ENCODE data around the gene CRMP1.
"Not testable (repeated sequence)": the region's sequence is repeated elsewhere in the genome, so short reads cannot be mapped to it uniquely, and the experiment has no call there.

CRMP1 gene

DNA sequence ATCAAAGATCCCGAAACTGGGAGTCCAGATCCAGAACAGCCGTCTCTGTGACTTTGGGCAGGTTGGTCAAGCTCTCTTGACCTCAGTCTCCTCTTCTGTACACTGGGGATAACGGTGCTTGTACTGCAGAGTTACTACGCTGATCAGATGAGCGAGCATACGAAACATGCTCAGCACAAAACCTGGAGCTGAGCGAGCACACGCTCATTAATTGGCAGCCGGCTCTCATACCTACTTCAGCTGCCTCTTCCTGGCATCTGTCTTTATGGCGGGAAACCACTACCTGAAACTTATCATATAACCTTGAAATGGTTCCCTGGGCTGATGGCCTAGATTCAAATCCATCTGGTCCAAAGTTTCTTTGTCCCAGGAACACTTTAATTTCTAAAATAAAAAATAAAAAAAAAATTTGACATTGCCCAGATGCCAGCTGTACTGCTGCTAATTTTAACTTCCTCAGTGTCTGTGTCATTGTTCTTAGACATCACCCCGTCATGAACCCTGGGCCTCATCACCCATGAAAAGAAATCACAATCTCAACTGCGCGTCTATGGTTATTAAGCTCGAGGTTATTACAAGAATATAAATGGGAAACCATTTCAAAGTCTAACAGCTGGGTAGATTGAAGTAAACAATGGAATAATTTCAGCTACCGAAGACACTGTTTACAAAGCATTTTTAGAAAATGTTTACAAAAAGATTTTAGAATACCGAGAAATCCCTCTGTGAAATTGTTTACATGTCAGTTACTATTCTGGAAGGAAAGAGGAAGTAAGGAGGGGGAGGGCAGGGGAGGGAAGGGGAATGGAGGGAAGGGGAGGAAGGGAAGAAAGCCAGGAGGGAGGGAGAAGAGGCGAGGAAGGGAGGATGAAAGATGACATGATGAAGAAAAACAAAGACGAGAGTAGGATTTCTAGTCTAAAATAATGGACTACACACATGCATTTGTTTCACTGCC is 49.0 kb downstream of the CRMP1 start:
- CTCF ChIA-PET = no interaction called here
- Histone ChIP-seq H3K4me3 (ENCODE audit: control insufficient read depth in 1 of 7, extremely low read depth in 1 of 7, insufficient read depth in 4 of 7, low read depth in 2 of 7, low read length in 6 of 7) (no peak overlapping the region), H3K9me3 (ENCODE audit: control extremely low read depth in 1 of 5, control insufficient read depth in 4 of 5, insufficient read depth in 2 of 5, low read depth in 1 of 5, low read length in 4 of 5) (no peaks in the 10 kb centered on the region), H3K27me3 (replicated peaks in 2 of 5; ENCODE audit: control insufficient read depth in 4 of 5, insufficient read depth in 5 of 5, low read length in 4 of 5) (peaks cover 0 to 15% (median 2%) of the 10 kb centered on the region in 5 experiments), H3K4me1 (ENCODE audit: control extremely low read depth in 1 of 4, control insufficient read depth in 4 of 4, insufficient read depth in 4 of 4, low read length in 3 of 4) (no peaks in the 10 kb centered on the region), H3K36me3 (ENCODE audit: control insufficient read depth in 4 of 4, insufficient read depth in 4 of 4, low read length in 3 of 4) (no peaks in the 10 kb centered on the region), H3K27ac (ENCODE audit: insufficient read depth in 1 of 2, low read depth in 1 of 2, low read length in 2 of 2, poor library complexity in 1 of 2, severe bottlenecking in 2 of 2) (no peak overlapping the region)
- POLR2A ChIA-PET = no interaction called here
- no peak for DNase-seq
- 86% methylated on average over 12 of the region's 18 CpGs for WGBS (ENCODE audit: insufficient coverage)

DNA sequence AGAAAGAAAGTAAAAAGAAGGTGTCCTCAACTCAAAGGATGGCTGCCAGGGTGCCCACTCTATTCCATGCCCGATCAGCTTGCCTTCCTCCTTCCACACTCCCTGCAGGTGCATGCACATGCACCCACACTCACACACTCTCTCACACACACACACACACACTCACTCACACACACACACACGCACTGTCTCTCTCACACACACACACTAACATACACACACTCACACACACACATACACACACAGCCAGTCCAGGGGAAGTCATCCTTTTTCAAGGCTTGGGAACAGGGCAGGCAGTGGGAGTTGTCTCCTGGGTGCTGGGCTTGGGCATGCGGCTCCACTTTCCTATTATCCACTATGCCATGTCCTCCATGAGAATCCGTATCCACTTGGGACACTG is 50.4 kb downstream of the CRMP1 start:
- no peaks in the 10 kb centered on the region for H3K9me3 ChIP-seq (ENCODE audit: control extremely low read depth in 1 of 5, control insufficient read depth in 4 of 5, insufficient read depth in 2 of 5, low read depth in 1 of 5, low read length in 4 of 5)
- ChIA-PET POLR2A (no interaction called here), CTCF (no interaction called here)
- peaks cover 0 to 13% (median under 1%) of the 10 kb centered on the region in 5 experiments for H3K27me3 ChIP-seq (replicated peaks in 2 of 5; ENCODE audit: control insufficient read depth in 4 of 5, insufficient read depth in 5 of 5, low read length in 4 of 5)
- no peak for DNase-seq
- no peak overlapping the region for H3K4me3 ChIP-seq (ENCODE audit: control insufficient read depth in 1 of 7, extremely low read depth in 1 of 7, insufficient read depth in 4 of 7, low read depth in 2 of 7, low read length in 6 of 7)
- H3K4me1 ChIP-seq (ENCODE audit: control extremely low read depth in 1 of 4, control insufficient read depth in 4 of 4, insufficient read depth in 4 of 4, low read length in 3 of 4) = no peaks in the 10 kb centered on the region
- H3K27ac ChIP-seq (ENCODE audit: insufficient read depth in 1 of 2, low read depth in 1 of 2, low read length in 2 of 2, poor library complexity in 1 of 2, severe bottlenecking in 2 of 2) = no peak overlapping the region
- WGBS (ENCODE audit: insufficient coverage) = 90% methylated on average over 2 of the region's 4 CpGs
- H3K36me3 ChIP-seq (ENCODE audit: control insufficient read depth in 4 of 4, insufficient read depth in 4 of 4, low read length in 3 of 4) = no peaks in the 10 kb centered on the region

DNA sequence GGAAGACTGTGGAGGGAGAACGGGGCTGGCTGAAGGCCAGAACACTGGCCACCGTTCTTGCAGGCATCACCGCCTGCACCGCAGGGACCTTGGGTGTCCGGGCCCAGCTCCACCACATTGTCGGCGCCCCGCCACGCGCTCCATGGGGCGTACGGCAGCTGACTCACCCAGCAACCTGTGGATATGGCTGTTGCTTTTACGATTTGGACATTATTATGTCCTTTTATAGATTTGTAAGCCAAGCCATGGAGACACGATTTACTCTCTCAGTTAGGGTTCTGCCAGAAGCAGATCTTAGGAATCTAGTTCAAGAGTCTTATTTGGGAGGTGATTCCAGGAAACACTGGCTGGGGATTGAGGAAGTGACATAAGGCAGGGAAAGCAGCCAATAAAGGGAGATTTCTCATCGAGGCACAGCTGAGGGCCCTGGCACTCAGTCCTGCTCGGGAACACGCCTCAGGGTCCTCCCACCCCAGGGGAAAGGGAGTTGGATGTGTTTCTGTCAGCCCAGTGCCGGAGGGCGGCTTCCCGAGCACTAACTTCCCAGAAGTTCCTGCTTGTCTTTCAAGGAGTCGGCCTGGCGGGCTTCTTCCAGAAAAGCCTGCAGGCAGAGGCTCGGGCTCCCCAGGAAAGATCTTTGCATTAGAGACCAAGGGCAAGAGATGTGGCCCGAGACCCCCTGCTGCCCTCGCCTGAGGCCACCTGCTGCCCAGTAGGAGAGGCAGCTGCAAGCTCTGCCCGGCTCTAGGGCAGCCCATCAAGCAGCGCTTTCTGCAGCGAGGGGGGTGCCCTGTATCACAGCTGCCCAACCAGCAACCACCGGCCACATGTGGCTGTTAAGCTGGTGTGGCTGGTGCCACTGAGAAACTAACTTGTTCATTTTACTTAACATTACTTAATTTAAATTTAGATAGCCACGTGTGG is 52.9 kb downstream of the CRMP1 start:
- Histone ChIP-seq H3K27ac (ENCODE audit: insufficient read depth in 1 of 2, low read depth in 1 of 2, low read length in 2 of 2, poor library complexity in 1 of 2, severe bottlenecking in 2 of 2) (no peak overlapping the region), H3K36me3 (ENCODE audit: control insufficient read depth in 4 of 4, insufficient read depth in 4 of 4, low read length in 3 of 4) (no peaks in the 10 kb centered on the region), H3K4me3 (ENCODE audit: control insufficient read depth in 1 of 7, extremely low read depth in 1 of 7, insufficient read depth in 4 of 7, low read depth in 2 of 7, low read length in 6 of 7) (no peak overlapping the region), H3K27me3 (replicated peaks in 2 of 5; ENCODE audit: control insufficient read depth in 4 of 5, insufficient read depth in 5 of 5, low read length in 4 of 5) (peaks cover 0 to 7% (median 0%) of the 10 kb centered on the region in 5 experiments), H3K4me1 (ENCODE audit: control extremely low read depth in 1 of 4, control insufficient read depth in 4 of 4, insufficient read depth in 4 of 4, low read length in 3 of 4) (no peaks in the 10 kb centered on the region), H3K9me3 (ENCODE audit: control extremely low read depth in 1 of 5, control insufficient read depth in 4 of 5, insufficient read depth in 2 of 5, low read depth in 1 of 5, low read length in 4 of 5) (no peaks in the 10 kb centered on the region)
- ChIA-PET CTCF (interaction anchor here (0.6 to 1.2 kb wide), 2 partner anchors 16 to 25 kb away, joined by 3 read pairs; no protein-coding TSS in a partner anchor), POLR2A (no interaction called here)
- no peak for DNase-seq
- 92% methylated on average over 24 of the region's 30 CpGs for WGBS (ENCODE audit: insufficient coverage)

DNA sequence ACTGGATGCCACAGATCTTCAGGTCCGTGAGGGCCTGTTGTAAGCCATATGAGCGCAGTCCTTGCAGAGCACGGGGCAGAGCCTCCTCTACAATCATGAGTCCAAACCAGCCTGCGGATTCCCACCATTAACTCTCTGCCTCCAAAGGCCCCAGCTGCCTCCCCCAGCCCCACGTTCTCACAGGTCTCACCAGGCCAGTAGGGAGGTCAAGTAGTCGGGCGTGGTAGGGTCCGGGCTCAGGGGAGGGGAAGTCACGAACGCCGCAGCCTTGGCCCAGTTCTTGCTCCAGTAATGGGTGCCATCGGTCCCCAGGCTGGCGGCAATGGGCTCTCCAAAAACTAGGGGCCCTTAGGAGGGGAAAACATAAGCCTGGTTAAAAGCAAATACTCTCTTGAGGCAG is 53.6 kb downstream of the CRMP1 start:
- ChIA-PET CTCF (no interaction called here), POLR2A (no interaction called here)
- no peak overlapping the region for H3K4me3 ChIP-seq (ENCODE audit: control insufficient read depth in 1 of 7, extremely low read depth in 1 of 7, insufficient read depth in 4 of 7, low read depth in 2 of 7, low read length in 6 of 7)
- H3K4me1 ChIP-seq (ENCODE audit: control extremely low read depth in 1 of 4, control insufficient read depth in 4 of 4, insufficient read depth in 4 of 4, low read length in 3 of 4) = no peaks in the 10 kb centered on the region
- H3K27me3 ChIP-seq (replicated peaks in 2 of 5; ENCODE audit: control insufficient read depth in 4 of 5, insufficient read depth in 5 of 5, low read length in 4 of 5) = peaks cover 0 to 5% (median 0%) of the 10 kb centered on the region in 5 experiments
- H3K27ac ChIP-seq (ENCODE audit: insufficient read depth in 1 of 2, low read depth in 1 of 2, low read length in 2 of 2, poor library complexity in 1 of 2, severe bottlenecking in 2 of 2) = no peak overlapping the region
- no peak for DNase-seq
- no peaks in the 10 kb centered on the region for H3K36me3 ChIP-seq (ENCODE audit: control insufficient read depth in 4 of 4, insufficient read depth in 4 of 4, low read length in 3 of 4)
- no peaks in the 10 kb centered on the region for H3K9me3 ChIP-seq (ENCODE audit: control extremely low read depth in 1 of 5, control insufficient read depth in 4 of 5, insufficient read depth in 2 of 5, low read depth in 1 of 5, low read length in 4 of 5)
- 97% methylated on average over 9 of the region's 13 CpGs for WGBS (ENCODE audit: insufficient coverage)

DNA sequence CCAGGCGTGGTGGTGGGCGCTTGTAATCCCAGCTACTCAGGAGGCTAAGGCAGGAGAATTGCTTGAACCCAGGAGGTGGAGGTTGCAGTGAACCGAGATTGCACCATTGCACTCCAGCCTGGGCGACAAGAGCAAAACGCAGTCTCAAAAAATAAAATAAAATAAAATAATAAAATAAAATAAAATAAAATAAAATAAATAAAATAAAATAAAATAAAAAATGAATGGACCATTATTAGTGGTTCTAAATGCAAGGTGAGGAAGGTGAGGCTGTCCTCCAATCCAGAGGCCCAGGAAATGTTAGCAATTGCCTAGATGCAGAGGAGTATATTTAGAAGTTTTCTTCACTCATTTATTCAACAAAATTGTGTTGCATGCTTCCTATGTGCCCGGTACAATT is 55.4 kb downstream of the CRMP1 start:
- H3K27ac ChIP-seq (ENCODE audit: insufficient read depth in 1 of 2, low read depth in 1 of 2, low read length in 2 of 2, poor library complexity in 1 of 2, severe bottlenecking in 2 of 2); H3K4me1 ChIP-seq (ENCODE audit: control extremely low read depth in 1 of 4, control insufficient read depth in 4 of 4, insufficient read depth in 4 of 4, low read length in 3 of 4); H3K9me3 ChIP-seq (ENCODE audit: control extremely low read depth in 1 of 5, control insufficient read depth in 4 of 5, insufficient read depth in 2 of 5, low read depth in 1 of 5, low read length in 4 of 5); H3K27me3 ChIP-seq (replicated peaks in 2 of 5; ENCODE audit: control insufficient read depth in 4 of 5, insufficient read depth in 5 of 5, low read length in 4 of 5); CTCF ChIA-PET; DNase-seq; H3K4me3 ChIP-seq (ENCODE audit: control insufficient read depth in 1 of 7, extremely low read depth in 1 of 7, insufficient read depth in 4 of 7, low read depth in 2 of 7, low read length in 6 of 7); H3K36me3 ChIP-seq (ENCODE audit: control insufficient read depth in 4 of 4, insufficient read depth in 4 of 4, low read length in 3 of 4): not testable (repeated sequence)
- 100% methylated on average over 2 of the region's 6 CpGs for WGBS (ENCODE audit: insufficient coverage)
- POLR2A ChIA-PET = interaction anchor here (0.7 kb wide), 1 partner anchor 126 kb away, joined by 6 read pairs; no protein-coding TSS in a partner anchor

DNA sequence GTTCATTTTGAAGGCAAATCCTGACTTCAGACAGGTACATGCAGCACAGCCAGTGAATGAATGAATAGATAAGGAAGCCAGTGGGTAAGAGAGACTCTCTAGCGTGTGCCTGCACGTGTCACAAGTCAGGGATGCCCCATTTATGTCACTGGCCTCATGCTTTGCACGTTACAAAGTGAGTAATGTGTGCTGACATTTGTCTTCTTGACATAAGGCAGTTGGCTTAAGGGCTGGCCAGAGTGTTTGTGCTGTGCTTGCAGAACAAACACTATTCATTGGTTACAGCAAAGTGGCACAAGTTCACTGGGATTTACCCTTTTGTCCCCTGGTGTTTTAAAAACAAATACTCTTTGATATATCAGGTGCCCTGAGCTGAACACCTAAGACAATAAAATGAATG is 55.9 kb downstream of the CRMP1 start:
- Histone ChIP-seq H3K36me3 (ENCODE audit: control insufficient read depth in 4 of 4, insufficient read depth in 4 of 4, low read length in 3 of 4) (no peaks in the 10 kb centered on the region), H3K4me1 (ENCODE audit: control extremely low read depth in 1 of 4, control insufficient read depth in 4 of 4, insufficient read depth in 4 of 4, low read length in 3 of 4) (no peaks in the 10 kb centered on the region), H3K27ac (ENCODE audit: insufficient read depth in 1 of 2, low read depth in 1 of 2, low read length in 2 of 2, poor library complexity in 1 of 2, severe bottlenecking in 2 of 2) (no peak overlapping the region), H3K4me3 (ENCODE audit: control insufficient read depth in 1 of 7, extremely low read depth in 1 of 7, insufficient read depth in 4 of 7, low read depth in 2 of 7, low read length in 6 of 7) (no peak overlapping the region), H3K9me3 (ENCODE audit: control extremely low read depth in 1 of 5, control insufficient read depth in 4 of 5, insufficient read depth in 2 of 5, low read depth in 1 of 5, low read length in 4 of 5) (no peaks in the 10 kb centered on the region), H3K27me3 (replicated peaks in 2 of 5; ENCODE audit: control insufficient read depth in 4 of 5, insufficient read depth in 5 of 5, low read length in 4 of 5) (peaks cover 0 to 3% (median 0%) of the 10 kb centered on the region in 5 experiments)
- WGBS (ENCODE audit: insufficient coverage) = 73% methylated on average over 3 of the region's 3 CpGs
- DNase-seq = no peak
- POLR2A ChIA-PET = interaction anchor here (0.5 kb wide), 1 partner anchor 11 kb away, joined by 3 read pairs; no protein-coding TSS in a partner anchor
- CTCF ChIA-PET = no interaction called here
